Mesenchymal stem cell (in vitro differentiated cells and primary cell): ENCODE results near the gene RNF223.
A peak's percentile ranks its signal among the peaks of the same experiment; 100 is the strongest.

ENCODE experiments used
- DNase-seq: peaks from one replicate; pipeline ENCODE4 v3.0.0-alpha.2; 2013
- H2AFZ ChIP-seq: one replicate; pipeline ENCODE4 v1.6.1; 2013; ENCODE audit warnings: low read depth, mild to moderate bottlenecking, control low read depth, inconsistent platforms, low read length, moderate library complexity
- H2AK5ac ChIP-seq: 2 replicates; pipeline ENCODE4 v1.6.1; 2013; ENCODE audit warnings: low read length, moderate library complexity, mild to moderate bottlenecking, inconsistent platforms; ENCODE audit not compliant: severe bottlenecking
- H2BK120ac ChIP-seq: one replicate; pipeline ENCODE4 v1.6.1; 2013; ENCODE audit warnings: low read depth, mild to moderate bottlenecking, inconsistent platforms, low read length, moderate library complexity
- H2BK12ac ChIP-seq, 2 experiments: one replicate each; pipeline ENCODE4 v1.6.1; 2013; ENCODE audit warnings: inconsistent platforms in 2 of 2, low read length in 2 of 2, mild to moderate bottlenecking in 2 of 2, moderate library complexity in 2 of 2, control low read depth in 1 of 2
- H2BK15ac ChIP-seq: one replicate; pipeline ENCODE4 v1.6.1; 2013; ENCODE audit warnings: mild to moderate bottlenecking, low read depth, inconsistent platforms; ENCODE audit not compliant: poor library complexity, severe bottlenecking
- H2BK5ac ChIP-seq: 2 replicates; pipeline ENCODE4 v1.6.1; 2013; ENCODE audit warnings: low read depth, mild to moderate bottlenecking, low read length, control low read depth, inconsistent platforms; ENCODE audit not compliant: poor library complexity, severe bottlenecking
- H3K14ac ChIP-seq, 2 experiments: one replicate each; pipeline ENCODE4 v1.6.1; 2013; ENCODE audit warnings: inconsistent platforms in 2 of 2, low read length in 2 of 2, control low read depth in 1 of 2, mild to moderate bottlenecking in 1 of 2, moderate library complexity in 1 of 2
- H3K18ac ChIP-seq, 2 experiments: one replicate each; pipeline ENCODE4 v1.6.1; 2013; ENCODE audit warnings: inconsistent platforms in 2 of 2, low read length in 2 of 2, control low read depth in 1 of 2, low read depth in 1 of 2, mild to moderate bottlenecking in 1 of 2
- H3K23ac ChIP-seq, 2 experiments: one replicate each; pipeline ENCODE4 v1.6.1; 2013; ENCODE audit warnings: inconsistent platforms in 2 of 2, low read length in 2 of 2, mild to moderate bottlenecking in 2 of 2, moderate library complexity in 2 of 2, control low read depth in 1 of 2
- H3K27ac ChIP-seq: 2 replicates; pipeline ENCODE4 v1.5.1; 2013; ENCODE audit warnings: mild to moderate bottlenecking, moderate library complexity, low read length, control low read depth, inconsistent platforms; ENCODE audit not compliant: poor library complexity, severe bottlenecking
- H3K27me3 ChIP-seq, 2 experiments: 2 replicates each; pipeline versions ENCODE4 v1.6.1 to v1.7.0; 2013; ENCODE audit warnings: low read length in 2 of 2, mild to moderate bottlenecking in 2 of 2, moderate library complexity in 2 of 2, control low read depth in 1 of 2, inconsistent platforms in 1 of 2; ENCODE audit not compliant: control insufficient read depth in 1 of 2, insufficient read depth in 1 of 2
- H3K36me3 ChIP-seq, 2 experiments: 2 replicates each; pipeline versions ENCODE4 v1.6.1 to v1.7.0; 2013; ENCODE audit warnings: low read length in 2 of 2, control low read depth in 1 of 2, inconsistent platforms in 1 of 2, low read depth in 1 of 2, mild to moderate bottlenecking in 1 of 2; ENCODE audit not compliant: insufficient read depth in 2 of 2, control insufficient read depth in 1 of 2
- H3K4ac ChIP-seq, 2 experiments: one replicate each; pipeline ENCODE4 v1.6.1; 2013; ENCODE audit warnings: inconsistent platforms in 2 of 2, low read length in 2 of 2, mild to moderate bottlenecking in 2 of 2, moderate library complexity in 2 of 2, control low read depth in 1 of 2, low read depth in 1 of 2
- H3K4me1 ChIP-seq: 2 replicates; pipeline ENCODE4 v1.6.1; 2013; ENCODE audit warnings: low read depth, low read length, control low read depth; ENCODE audit not compliant: control insufficient read depth, insufficient read depth
- H3K4me2 ChIP-seq: 2 replicates; pipeline ENCODE4 v1.6.1; 2013; ENCODE audit warnings: low read length, mild to moderate bottlenecking, inconsistent platforms; ENCODE audit not compliant: poor library complexity, severe bottlenecking
- H3K4me3 ChIP-seq, 2 experiments: 2 replicates each; pipeline versions ENCODE4 v1.5.1 to v1.7.0; 2013; ENCODE audit warnings: low read length in 2 of 2, mild to moderate bottlenecking in 2 of 2, control low read depth in 1 of 2, low read depth in 1 of 2; ENCODE audit not compliant: insufficient read depth in 1 of 2
- H3K79me1 ChIP-seq: replicated peaks from 2 replicates; pipeline ENCODE4 v1.6.1; 2013; ENCODE audit warnings: mild to moderate bottlenecking, control low read depth, low read length, inconsistent platforms; ENCODE audit not compliant: poor library complexity, severe bottlenecking
- H3K9ac ChIP-seq: 2 replicates; pipeline ENCODE4 v1.7.0; 2013; ENCODE audit warnings: mild to moderate bottlenecking, low read length, moderate library complexity
- H3K9me3 ChIP-seq: 2 replicates; pipeline ENCODE4 v1.7.0; 2013; ENCODE audit warnings: mild to moderate bottlenecking, low read length; ENCODE audit not compliant: control insufficient read depth
- H4K8ac ChIP-seq: one replicate; pipeline ENCODE4 v1.6.1; 2013; ENCODE audit warnings: inconsistent platforms, mild to moderate bottlenecking, low read length, moderate library complexity
- H4K91ac ChIP-seq: one replicate; pipeline ENCODE4 v1.6.1; 2013; ENCODE audit warnings: mild to moderate bottlenecking, low read length, inconsistent platforms
- WGBS: methylation state at CpG from one replicate; pipeline ENCODE4 v1.1.7; 2013; ENCODE audit warnings: mixed read lengths; 5-methylcytosine and 5-hydroxymethylcytosine counted together

The RNF223 gene

DNA sequence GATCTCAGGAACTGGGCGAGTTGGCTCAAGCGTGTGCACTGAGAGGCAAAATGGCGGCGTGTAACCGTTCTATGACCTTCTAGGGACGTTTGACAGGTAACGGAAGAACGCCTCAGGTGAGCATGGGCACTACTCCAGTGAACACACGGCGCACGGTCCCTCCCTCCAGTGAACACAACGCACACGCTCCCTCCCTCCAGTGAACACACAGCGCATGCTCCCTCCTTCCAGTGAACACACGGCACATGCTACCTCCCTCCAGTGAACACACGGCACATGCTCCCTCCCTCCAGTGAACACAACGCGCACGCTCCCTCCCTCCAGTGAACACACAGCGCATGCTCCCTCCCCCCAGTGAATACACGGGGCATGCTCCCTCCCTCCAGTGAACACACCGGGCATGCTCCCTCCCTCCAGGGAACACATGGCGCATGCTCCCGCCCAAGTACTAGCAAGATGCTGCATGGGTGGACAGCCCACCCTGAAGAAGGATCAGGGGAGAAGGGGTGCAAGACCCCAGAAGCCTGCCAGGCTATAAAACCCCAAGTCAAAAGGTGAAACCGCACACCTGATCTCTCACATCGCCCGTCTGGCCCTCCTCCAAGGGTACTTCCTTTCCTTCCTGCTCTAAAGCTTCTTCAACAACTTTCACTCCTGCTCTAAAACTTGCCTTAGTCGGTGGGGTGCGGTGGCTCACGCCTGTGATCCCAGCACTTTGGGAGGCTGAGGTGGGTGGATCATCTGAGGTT lies 38.3 kb upstream of the RNF223 start:
- no peak for DNase-seq
- no peak overlapping the region for H2BK12ac ChIP-seq
- peak overlapping the region in 1 of 2 experiments; percentile 4 for H3K4me3 ChIP-seq
- no peak overlapping the region for H3K4ac ChIP-seq
- H2BK15ac ChIP-seq, result no peak overlapping the region
- H3K18ac ChIP-seq, result no peak overlapping the region
- H3K4me1 ChIP-seq, result peaks cover 13% of the 10 kb centered on the region
- 98% methylated on average over 27 of the region's 30 CpGs for WGBS
- no peak overlapping the region for H4K91ac ChIP-seq
- H3K79me1 ChIP-seq, result peaks cover 42% of the 10 kb centered on the region
- no peak overlapping the region for H2BK120ac ChIP-seq
- H3K23ac ChIP-seq, result no peak overlapping the region
- H3K27ac ChIP-seq, result no peak overlapping the region
- H3K27me3 ChIP-seq, result peaks cover 3% of the 10 kb centered on the region in 2 experiments
- H3K4me2 ChIP-seq, result no peak overlapping the region
- no peaks in the 10 kb centered on the region for H3K9me3 ChIP-seq
- H2AK5ac ChIP-seq, result no peak overlapping the region
- H3K14ac ChIP-seq, result no peak overlapping the region
- peaks cover 4 to 27% of the 10 kb centered on the region in 2 experiments for H3K36me3 ChIP-seq
- no peak overlapping the region for H2AFZ ChIP-seq
- no peak overlapping the region for H2BK5ac ChIP-seq
- H4K8ac ChIP-seq, result no peak overlapping the region
- H3K9ac ChIP-seq, result no peak overlapping the region

DNA sequence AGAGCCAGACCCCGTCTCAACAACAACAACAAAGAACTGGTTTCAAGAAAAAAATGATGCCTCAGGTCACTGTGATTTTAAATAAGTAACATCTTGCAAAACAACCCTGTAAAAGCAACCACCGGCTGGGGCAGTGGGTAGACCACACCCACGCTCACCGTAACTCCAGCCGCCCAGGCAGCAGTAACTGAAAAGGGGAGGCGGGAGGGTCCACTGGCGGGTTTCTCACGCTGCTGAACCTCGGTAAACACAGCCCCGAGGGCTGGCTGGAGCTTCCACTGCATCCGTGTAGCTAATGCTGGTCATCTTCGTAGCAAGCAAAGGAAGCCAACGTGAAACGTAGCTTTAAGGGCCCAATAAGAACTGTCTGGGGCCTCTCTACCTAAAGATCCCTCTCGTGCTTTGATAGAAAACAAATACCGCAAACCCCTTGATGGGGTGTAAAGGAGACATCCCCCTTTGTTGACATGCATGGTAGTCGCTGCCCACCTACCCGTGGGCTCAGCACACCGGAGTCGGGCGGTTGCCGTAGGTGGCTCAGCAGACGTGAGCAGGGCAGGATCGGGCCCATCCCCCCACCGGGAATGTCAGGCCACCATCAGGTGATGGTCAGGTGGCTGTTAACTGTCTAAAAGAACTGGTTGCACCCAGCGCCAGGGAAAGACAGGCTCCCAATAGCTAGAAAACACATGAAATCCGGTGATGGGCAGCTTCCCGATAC lies 37.6 kb upstream of the RNF223 start:
- Histone ChIP-seq H3K36me3 (peaks cover 4 to 27% of the 10 kb centered on the region in 2 experiments), H3K4me2 (no peak overlapping the region), H3K9ac (no peak overlapping the region), H3K79me1 (peaks cover 45% of the 10 kb centered on the region), H3K4me1 (peaks cover 10% of the 10 kb centered on the region), H3K14ac (no peak overlapping the region), H2BK15ac (no peak overlapping the region), H2AFZ (no peak overlapping the region), H4K8ac (no peak overlapping the region), H3K4ac (no peak overlapping the region), H3K18ac (no peak overlapping the region), H3K27ac (no peak overlapping the region), H3K4me3 (no peak overlapping the region), H4K91ac (no peak overlapping the region), H2BK12ac (no peak overlapping the region), H2AK5ac (no peak overlapping the region), H2BK120ac (no peak overlapping the region), H3K27me3 (no peaks in the 10 kb centered on the region), H3K9me3 (no peaks in the 10 kb centered on the region), H2BK5ac (no peak overlapping the region), H3K23ac (no peak overlapping the region)
- 98% methylated on average over 28 of the region's 28 CpGs for WGBS
- no peak for DNase-seq

DNA sequence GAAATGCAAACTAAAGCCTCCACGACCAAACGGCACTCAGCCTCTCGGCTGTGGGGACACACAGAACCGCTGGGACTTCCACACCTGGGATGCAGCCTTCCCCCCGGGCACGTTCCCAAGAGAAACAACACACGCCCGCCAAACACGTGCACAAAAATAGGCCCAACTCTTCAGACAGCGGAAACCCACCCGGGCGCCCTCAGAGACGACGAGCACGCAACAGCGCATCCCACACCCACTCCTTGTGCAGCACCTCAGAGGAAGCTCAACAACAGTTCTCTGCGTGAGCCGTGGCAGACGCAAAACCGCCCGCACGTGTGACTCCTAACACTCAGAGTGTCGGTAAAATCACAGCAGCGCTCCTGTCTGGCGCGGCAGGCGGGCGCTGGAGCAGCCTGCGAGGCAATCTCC lies 36.5 kb upstream of the RNF223 start:
- no peak overlapping the region for H3K23ac ChIP-seq
- no peak overlapping the region for H2BK15ac ChIP-seq
- H2AK5ac ChIP-seq, result no peak overlapping the region
- no peak overlapping the region for H2BK12ac ChIP-seq
- no peak overlapping the region for H3K4me3 ChIP-seq
- H4K91ac ChIP-seq, result no peak overlapping the region
- peaks cover 9% of the 10 kb centered on the region for H3K4me1 ChIP-seq
- 96% methylated on average over 29 of the region's 29 CpGs for WGBS
- no peaks in the 10 kb centered on the region for H3K9me3 ChIP-seq
- no peak overlapping the region for H3K27ac ChIP-seq
- H2BK120ac ChIP-seq, result no peak overlapping the region
- DNase-seq, result no peak
- no peak overlapping the region for H3K4ac ChIP-seq
- no peak overlapping the region for H3K4me2 ChIP-seq
- H3K79me1 ChIP-seq, result peaks cover 48% of the 10 kb centered on the region
- no peak overlapping the region for H2BK5ac ChIP-seq
- H3K14ac ChIP-seq, result peak overlapping the region in 1 of 2 experiments; percentile 32
- H3K9ac ChIP-seq, result no peak overlapping the region
- no peak overlapping the region for H2AFZ ChIP-seq
- H4K8ac ChIP-seq, result no peak overlapping the region
- peaks cover 4 to 25% of the 10 kb centered on the region in 2 experiments for H3K36me3 ChIP-seq
- no peaks in the 10 kb centered on the region for H3K27me3 ChIP-seq
- no peak overlapping the region for H3K18ac ChIP-seq

DNA sequence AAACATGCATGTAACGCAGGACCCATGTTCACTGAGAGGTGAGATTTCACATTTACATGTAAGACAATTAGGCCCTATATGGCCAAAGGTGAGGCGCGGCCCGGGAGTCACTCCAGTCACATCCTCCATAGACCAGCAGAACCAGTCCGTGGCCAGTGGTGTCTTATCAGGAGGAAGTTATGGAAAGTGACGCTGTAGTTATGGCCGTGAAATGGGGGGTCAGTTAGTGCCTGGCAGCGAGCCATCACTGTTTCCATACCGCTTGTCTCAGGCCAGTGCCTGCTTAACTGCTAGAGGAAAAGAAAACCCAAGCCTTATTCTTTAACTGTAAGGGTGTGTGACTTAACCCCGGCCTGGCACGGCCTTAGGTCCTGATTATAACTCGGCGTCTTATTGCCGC lies 35.6 kb upstream of the RNF223 start:
- H3K4me2 ChIP-seq, result no peak overlapping the region
- WGBS, result 97% methylated on average over 14 of the region's 14 CpGs
- no peak overlapping the region for H4K91ac ChIP-seq
- H3K14ac ChIP-seq, result no peak overlapping the region
- H3K23ac ChIP-seq, result no peak overlapping the region
- no peaks in the 10 kb centered on the region for H3K9me3 ChIP-seq
- no peak overlapping the region for H3K9ac ChIP-seq
- peaks cover 4 to 25% of the 10 kb centered on the region in 2 experiments for H3K36me3 ChIP-seq
- no peak overlapping the region for H2BK120ac ChIP-seq
- no peak overlapping the region for H2BK5ac ChIP-seq
- no peak overlapping the region for H2BK12ac ChIP-seq
- peaks cover 43% of the 10 kb centered on the region for H3K79me1 ChIP-seq
- no peaks in the 10 kb centered on the region for H3K27me3 ChIP-seq
- no peak overlapping the region for H3K4me3 ChIP-seq
- no peak overlapping the region for H3K27ac ChIP-seq
- no peak overlapping the region for H4K8ac ChIP-seq
- no peak overlapping the region for H2AFZ ChIP-seq
- no peak overlapping the region for H2AK5ac ChIP-seq
- H3K4me1 ChIP-seq, result peaks cover 7% of the 10 kb centered on the region
- no peak for DNase-seq
- H3K4ac ChIP-seq, result no peak overlapping the region
- H3K18ac ChIP-seq, result no peak overlapping the region
- no peak overlapping the region for H2BK15ac ChIP-seq
